NCI-H345 (cell line): ENCODE results near the gene TDRD1.

Experiments
- DNase-seq: peaks from one replicate; lab custom pipeline; 2025; lab: John Stamatoyannopoulos, UW

Gene TDRD1

GRCh38 chr10:114176511-114176910 lies 2.6 kb upstream of the TDRD1 start:
- no peak for DNase-seq

- no peak for DNase-seq
Observed at GRCh38 chr10:114179747-114180146, 594 bp downstream of the TDRD1 start.

GRCh38 chr10:114180937-114181336 lies 1.8 kb downstream of the TDRD1 start:
- DNase-seq: no peak

- no peak for DNase-seq
Observed at GRCh38 chr10:114181971-114182370, 2.8 kb downstream of the TDRD1 start.

DNA sequence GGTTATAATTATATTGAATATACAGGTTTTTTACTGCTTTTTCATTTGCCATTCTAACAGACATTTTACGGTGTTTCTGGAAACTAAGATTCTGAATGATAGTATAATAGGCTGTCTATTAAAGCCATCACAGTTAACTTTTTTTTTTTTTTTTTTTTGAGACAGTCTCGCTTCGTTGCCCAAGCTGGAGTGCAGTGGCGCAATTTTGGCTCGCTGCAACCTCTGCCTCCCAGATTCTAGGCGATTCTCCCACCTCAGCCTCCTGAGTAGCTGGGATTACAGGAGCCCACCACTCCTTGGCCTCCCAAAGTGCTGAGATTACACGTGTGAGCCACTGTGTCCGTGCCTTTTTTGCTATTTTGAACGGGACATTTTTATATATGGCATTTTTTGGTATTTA lies 4.4 kb downstream of the TDRD1 start:
- DNase-seq: no peak

DNA sequence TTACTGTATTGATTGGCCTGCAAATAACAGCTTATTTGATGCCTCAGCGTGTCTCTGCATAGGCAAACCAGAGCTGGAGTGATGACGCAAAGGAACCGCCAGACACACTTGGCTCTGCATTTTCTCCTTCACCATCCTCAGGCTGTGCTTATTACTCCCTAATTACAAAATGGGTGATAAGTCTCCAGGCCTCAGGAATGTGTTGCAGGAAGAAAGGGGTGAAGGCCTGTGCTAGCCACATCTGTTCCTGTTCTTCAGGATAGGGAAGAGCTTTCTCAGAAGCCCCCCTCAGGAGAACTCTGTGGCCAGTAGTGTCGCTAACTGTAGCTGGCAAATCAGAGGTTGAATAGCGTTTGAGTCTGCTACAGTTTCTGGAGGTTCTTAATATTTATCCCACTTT lies 5.1 kb downstream of the TDRD1 start:
- DNase-seq: no peak

DNA sequence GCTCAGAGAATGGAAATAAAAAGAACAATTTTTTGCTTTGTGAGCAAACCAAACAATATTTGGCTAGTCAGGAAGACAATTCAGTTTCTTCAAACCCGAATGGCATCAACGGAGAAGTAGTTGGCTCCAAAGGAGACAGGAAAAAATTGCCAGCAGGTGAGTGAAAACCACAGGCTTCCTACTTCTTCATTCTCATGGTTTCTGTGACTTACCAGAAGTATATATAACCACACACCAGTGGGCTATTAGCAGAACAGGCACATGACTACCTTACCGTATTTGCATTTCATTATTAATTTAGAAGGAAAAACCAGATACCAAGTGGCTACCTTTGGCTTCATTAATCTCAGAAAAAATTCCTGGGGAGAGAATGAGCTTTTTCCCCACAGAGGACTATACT lies 8.8 kb downstream of the TDRD1 start:
- no peak for DNase-seq

DNA sequence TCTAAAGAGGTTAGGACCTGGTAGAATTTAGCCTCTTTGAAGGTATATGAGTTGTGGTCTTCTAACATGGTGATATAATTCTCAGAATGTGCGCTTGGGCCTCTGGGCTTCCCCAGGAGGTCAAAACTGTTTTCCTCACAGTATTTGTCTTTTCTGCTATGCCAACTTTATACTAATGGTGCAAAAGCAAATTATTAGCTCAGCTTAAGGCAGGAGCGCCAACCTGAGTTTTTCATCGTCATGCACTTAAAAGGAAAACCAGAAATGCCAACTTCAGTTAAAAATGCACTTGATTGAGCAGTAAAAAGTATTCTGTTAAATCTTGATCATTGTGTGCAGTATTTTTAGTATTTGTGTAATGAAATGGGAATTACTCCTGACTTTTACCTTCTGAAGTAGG lies 9.7 kb downstream of the TDRD1 start:
- no peak for DNase-seq

DNA sequence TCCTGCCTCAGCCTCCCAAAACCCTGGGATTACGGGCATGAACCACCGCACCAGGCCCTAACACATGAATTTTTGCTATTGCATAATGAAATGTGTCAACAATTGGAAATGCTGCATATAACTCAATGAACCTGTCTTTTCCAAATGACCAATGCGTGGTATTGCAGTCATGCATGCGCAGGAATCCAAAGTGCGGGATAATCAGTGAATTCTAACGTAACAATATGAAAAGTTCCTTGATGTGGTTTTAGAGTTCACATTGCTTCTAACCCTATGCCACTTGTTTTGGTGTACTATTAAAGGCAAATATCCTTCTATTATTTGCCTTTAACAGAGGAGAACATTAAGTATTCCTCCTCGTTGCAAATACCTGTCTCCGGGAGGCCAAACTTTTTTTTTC lies 10.5 kb downstream of the TDRD1 start:
- no peak for DNase-seq

- no peak for DNase-seq
Observed at GRCh38 chr10:114195079-114195478, 15.9 kb downstream of the TDRD1 start.

- no peak for DNase-seq
Observed at GRCh38 chr10:114199239-114199638, 20.1 kb downstream of the TDRD1 start.

DNA sequence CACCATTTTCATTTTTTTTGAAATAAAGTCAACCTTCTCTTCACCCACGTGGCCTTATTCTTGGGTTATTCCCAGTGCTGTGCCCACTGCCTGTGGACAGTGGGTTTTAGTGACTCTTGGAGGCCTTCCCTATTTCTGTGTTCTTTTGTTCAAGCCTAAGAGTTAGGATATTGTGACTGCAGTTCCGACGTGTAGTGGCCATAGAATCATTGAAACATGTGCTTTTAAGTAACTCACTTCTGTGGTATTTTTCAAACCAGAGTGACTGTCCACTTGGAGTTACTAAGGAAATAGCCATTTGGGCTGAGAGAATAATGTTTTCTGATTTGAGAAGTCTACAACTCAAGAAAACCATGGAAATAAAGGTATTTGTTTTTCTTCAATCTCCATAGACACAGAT lies 23.7 kb downstream of the TDRD1 start:
- no peak for DNase-seq

- DNase-seq: no peak
Observed at GRCh38 chr10:114206902-114207301, 27.7 kb downstream of the TDRD1 start.

- no peak for DNase-seq
Observed at GRCh38 chr10:114207349-114207748, 28.2 kb downstream of the TDRD1 start.

- DNase-seq: no peak
Observed at GRCh38 chr10:114208351-114208750, 29.2 kb downstream of the TDRD1 start.

- DNase-seq: no peak
Observed at GRCh38 chr10:114212153-114212552, 33.0 kb downstream of the TDRD1 start.

DNA sequence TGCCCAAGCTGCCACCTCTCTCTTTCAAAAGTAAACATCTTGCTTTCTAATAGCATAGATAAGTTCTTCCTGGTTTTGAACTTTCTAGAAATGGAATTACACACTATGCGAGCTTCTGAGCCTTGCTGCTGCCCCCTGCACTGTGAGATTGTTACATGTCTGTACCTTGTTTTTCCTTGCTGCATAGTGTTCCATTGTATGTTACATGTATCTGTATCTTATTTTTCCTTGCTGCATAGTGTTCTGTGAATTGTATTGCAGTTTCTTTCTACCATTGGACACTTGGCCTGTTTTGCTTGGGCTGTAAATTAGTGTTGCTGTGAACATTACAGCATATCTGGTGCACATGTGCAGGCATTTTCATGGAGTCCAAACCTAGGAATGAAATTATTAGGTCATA lies 35.9 kb downstream of the TDRD1 start:
- no peak for DNase-seq

- DNase-seq: no peak
Observed at GRCh38 chr10:114220281-114220680, 41.1 kb downstream of the TDRD1 start.

GRCh38 chr10:114221235-114221634 lies 42.1 kb downstream of the TDRD1 start:
- no peak for DNase-seq

DNA sequence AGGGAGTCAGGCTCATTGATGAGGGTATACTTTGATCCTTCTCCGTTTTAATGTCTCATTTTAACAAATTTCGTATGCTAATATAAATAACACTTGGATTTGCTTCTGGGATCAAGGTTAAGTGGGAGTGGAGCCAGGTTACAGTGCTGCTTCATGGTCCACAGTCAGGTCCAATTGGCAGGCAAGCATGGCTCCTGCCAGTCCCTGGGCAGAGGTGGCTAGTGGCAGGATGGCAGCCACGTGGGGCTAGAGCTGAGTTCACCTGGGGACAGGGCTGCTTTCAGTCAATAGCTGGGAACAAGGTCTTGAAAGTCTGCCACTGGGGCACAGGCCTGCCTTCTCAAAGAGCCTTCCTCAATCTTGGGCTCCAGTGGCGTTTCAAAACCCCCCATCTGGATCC lies 43.9 kb downstream of the TDRD1 start:
- no peak for DNase-seq

- no peak for DNase-seq
Observed at GRCh38 chr10:114228156-114228555, 49.0 kb downstream of the TDRD1 start.

GRCh38 chr10:114232561-114233176 lies 53.5 kb downstream of the TDRD1 start:
- DNase-seq: no peak

GRCh38 chr10:114233482-114233881 lies 54.3 kb downstream of the TDRD1 start:
- DNase-seq: no peak

DNA sequence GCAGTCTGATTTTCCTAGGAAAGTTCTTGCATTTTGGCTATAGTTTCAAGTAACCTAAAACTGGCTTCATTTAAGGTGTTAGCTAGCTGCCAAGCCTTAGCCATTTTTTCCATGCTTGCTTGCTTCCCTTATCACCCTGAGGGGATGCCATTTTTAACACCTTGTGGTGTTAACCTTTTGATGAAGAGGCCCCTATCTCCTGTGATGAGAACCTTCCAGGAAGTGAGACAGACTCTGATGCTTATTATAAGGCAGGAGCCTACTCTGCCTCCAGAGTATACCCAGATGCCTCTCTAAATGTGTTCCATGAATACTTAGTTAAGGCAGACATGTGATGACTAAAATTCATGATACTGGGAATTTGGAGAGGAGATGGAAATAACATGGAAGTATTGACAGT lies 55.0 kb downstream of the TDRD1 start:
- no peak for DNase-seq
